GM19328 (cell line): Measurements from ENCODE around the gene SLC19A1.

Experiments used
- ATAC-seq: cut with Tn5 transposase; IDR thresholded peaks from one replicate; pipeline ENCODE4 v1.9.1; 2021; ENCODE audit warnings: mild to moderate bottlenecking, moderate library complexity; ENCODE audit not compliant: unreplicated experiment

The SLC19A1 gene

DNA sequence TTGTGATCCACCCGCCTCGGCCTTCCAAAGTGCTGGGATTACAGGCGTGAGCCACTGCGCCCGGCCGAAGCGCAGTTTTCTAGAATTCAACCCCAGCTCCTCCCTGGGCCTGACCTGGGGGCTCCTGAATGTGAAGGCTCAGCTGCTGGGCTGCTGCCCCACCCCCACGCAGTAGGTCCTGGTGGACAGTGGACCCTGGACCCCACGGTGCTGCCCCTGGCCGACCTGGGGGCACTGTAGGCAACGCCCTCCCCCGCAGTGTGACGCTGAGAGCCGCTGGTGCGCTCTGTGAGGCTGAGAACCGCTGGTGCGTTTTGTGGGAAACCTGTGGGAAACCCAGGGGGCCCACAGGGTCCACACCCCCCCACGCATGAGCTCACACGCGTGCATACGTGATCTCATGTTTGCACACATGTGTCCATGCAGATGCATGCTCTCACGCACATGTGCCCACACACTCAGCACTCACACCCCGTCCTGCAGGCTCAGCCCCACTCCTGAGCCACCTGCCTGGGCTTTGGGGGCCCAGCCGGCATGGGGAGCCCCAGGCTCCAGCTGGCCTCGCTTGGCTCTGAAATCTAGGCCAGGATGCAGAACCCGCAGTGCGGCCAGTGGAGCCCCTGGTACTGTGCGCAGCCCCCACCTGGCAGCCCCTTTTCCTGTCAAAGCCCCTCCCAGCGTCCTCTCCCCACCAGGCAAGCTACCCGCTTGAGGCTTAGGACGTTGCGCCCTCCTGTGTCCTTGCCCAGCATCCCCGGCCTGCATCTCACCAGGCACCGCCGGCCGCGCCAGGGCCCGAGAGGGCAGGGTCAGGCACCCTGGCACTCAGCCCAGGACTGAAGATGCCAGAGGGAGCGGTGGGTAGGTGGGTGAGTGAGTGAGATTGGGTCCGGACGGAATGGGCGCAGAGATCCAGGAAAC lies 69.5 kb downstream of the SLC19A1 start:
- ATAC-seq = no peak

DNA sequence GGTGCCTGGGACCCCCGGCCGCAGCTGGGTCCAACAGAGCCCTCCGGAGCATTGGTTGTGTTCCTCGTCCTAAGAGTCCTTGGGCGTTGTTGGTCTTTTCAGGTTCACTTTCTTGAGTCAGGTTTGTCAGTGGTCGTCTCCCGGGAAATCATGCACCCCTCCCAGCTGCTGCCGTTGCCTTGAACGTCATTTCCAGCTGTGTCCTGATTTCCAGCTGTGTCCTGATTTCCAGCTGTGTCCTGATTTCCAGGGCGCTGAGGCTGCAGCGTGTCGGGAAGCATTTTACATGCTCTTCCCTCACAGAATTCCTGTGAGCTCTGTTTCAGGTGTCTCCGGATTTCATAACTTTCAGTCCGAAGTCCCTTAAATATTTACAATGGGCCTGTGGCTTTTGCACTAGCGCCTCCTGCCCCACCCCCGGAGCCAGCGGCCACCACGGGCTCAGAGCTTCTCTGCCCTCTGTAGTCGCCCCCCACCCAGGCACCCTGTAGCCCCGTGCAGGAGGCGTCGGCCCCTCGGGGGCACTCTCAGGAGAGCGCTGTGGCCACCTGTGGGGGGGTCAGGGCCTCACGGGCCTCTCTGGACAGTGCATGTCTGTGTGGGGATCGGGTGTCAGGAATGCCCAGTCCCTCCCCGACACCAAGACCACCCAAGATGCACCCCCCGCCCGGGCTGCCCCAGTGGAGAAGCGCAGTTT lies 70.6 kb downstream of the SLC19A1 start:
- no peak for ATAC-seq

DNA sequence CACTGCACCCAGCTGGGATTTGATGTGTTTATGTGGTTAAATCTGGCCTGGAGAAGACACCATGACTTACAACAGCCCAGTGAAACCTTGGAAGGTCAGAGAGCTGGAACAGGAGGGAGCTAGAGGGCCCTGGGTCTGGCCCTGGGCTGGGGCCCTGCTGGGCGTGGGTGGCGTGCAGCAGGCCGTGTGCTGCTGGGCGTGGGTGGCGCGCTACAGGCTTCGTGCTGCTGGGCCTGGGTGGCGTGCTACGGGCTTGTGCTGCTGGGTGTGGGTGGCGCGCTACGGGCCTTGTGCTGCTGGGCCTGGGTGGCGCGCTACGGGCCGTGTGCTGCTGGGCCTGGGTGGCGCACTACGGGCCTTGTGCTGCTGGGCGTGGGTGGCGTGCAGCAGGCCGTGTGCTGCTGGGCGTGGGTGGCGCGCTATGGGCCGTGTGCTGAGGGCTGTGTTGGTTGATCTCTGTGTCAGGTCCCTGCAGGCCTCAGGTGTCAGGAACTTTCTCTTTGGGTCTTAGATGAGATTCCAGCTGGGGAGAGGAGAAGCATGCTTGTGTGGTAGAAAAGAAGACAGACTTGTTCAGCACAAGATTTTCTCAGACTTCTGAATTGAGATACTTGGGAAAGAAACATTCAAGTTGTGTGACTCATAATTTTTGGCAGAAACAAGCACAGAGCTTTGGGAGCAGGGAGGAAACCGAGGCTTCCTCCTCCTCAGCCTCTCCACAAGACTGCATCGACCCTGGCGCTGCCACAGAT lies 71.3 kb downstream of the SLC19A1 start:
- no peak for ATAC-seq

DNA sequence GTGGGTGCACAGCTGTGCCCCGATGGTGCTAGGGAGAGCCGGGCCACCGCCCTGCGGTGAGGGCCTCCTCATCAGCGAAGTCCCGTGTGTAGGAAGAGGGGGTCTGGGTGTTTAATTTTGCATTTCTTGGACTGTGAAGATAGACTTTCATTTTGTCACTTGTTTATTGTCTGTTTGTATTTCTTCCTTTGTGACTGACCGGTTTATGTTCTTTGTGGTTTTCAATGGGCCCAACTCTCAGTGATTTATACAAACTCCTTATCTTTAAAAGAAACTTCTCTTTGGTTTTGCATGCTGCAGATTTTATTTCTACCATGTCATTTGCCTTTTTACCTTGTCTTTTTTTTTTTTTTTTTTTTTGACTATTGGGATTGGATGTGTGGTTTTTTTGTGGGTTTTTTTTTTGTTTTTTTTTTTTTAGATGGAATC lies 72.1 kb downstream of the SLC19A1 start:
- no peak for ATAC-seq

DNA sequence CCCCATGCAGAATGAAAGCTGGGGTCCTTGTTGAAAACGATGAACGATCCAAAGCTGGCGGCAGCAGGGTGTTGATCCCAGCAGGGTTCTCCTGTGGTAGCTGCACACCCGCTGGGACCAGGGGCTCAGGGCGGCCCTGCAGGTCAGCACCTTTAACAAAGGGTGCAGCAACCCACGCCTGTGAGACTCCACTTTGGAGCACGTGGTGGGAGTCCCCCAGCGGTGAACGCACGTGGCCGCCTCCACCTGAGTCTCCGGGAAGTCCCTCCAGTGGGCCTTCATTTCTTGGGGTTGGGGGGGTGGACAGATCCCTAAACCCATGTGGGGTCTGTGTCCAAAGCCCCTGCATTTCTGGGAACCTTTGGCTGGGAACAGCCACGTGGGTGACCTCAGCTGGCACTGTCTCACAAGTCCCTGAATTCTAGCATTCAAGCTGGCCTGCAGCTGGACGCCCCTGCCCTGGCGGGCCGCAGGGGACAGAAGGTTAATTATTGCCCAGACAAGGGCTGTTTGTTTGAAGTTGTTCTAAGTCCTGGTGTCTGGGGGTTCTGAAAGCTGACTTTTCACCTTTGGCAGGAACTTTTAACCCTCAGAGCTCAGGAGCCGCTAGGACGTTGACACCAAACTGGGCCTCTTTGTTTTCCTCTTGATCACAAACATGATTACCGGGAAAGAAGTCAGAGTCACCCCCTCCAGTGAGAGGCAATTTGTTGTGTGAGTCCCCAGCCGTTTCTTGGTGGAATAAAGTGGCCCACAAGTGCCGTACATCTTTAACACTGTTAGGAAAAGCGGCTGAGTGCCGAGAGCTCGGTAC lies 72.8 kb downstream of the SLC19A1 start:
- no peak for ATAC-seq

DNA sequence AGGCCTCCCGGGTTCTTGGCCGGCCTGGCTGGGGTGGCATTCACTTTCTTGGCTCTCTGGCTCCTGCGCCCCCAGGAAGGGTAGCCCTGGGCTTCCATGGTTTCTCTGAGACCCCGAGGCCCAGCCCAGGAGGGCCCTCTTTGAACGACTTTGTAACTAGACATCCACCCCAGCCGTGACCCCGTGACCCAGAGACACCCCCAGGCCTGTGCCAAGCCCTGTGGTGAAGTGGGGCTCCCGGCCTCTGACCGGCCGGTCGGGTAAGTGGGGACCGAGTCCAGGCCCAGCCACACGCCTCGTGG lies 73.3 kb downstream of the SLC19A1 start:
- ATAC-seq = no peak

DNA sequence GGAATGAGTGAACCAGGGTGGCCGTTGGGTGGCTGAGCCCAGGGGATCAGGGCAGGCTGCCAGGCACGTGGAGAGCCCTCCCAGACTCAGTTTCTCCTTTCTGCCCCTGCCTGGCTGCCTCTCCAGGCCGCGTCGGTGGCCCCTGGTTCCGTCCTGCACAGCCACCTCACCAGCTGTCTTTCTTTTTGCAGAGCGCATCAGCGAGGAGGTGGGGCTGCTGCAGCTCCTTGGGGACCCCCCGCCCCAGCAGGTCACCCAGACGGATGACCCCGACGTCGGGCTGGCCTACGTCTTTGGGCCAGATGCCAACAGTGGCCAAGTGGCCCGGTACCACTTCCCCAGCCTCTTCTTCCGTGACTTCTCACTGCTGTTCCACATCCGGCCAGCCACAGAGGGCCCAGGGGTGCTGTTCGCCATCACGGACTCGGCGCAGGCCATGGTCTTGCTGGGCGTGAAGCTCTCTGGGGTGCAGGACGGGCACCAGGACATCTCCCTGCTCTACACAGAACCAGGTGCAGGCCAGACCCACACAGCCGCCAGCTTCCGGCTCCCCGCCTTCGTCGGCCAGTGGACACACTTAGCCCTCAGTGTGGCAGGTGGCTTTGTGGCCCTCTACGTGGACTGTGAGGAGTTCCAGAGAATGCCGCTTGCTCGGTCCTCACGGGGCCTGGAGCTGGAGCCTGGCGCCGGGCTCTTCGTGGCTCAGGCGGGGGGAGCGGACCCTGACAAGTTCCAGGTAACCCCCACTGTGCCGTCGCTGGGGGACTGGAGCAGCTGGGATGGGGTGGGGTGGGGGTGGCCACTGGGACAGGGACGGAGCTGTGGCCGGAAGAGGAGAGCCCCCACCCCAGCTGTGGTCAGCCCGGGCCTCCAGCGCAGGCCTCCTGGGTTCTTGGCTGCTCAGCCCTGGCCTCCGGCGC lies 73.9 kb downstream of the SLC19A1 start:
- ATAC-seq = no peak

DNA sequence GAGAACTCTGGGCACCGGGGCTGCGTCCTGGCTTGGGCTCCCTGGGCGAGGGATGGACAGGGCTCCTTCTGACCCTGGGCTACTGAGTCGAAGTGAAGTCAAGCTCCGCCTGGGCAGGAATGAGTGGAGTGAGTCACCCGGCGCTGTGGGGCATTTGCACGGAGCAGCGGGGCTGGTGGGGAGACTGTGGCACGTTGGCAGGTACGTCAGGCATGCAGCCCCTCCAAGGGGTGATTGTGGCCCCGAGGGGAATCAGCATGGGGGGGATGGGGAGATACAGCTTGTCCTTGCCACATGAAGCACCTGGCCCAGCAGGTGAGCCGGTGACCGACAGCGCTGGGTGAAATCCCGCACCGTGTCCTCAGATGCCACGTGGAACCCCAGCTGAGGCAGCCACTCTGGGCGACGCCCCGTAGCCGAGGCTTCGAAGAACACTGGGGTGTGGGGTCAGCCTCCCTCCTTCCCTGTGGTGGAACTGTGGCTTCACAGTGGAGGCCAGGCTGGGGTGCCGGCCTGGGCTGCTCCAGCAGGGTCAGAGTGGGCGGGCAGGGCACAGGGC lies 74.9 kb downstream of the SLC19A1 start:
- ATAC-seq = no peak

DNA sequence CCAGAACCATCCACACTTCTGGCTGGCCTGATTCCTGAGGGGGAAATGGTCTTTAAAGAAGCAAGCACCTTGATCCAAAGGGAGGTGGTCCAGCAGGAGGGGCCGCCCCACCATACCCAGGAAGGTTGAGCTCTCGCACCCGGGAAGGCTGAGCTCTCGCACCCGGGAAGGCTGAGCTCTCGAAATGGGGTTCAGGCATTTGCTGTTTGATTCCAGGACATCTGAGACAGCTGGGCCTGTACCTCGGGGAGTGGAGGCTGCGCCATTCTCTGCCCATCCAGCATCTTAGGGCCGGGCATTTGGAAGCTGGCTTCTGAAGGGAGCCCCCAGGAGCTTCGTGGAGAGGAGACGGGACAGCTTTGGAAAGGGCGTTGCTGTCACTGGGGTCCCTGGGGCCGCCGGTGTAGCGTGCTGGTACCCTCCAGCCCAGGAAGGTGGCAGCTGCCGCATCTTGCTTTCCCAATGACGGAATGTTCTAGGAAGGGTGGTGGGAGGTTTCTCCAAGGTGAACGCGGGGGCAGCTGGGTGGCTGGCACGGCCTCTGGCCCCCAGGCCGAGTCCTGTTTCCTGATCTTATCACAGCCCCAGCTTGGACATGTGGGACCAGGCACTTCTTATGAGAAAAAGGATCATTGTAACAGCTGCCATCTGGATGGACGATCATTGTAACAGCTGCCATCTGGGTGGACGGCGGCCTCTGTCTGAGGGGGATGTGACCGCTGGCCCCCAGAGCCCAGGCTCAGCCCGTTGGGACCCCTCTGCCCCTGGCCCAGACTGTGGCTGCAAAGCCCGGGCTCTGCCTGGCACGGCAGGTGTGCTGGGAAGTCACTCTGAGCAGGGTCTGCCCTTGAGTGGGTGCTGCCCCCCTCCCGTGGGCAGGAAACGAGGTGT lies 75.7 kb downstream of the SLC19A1 start:
- no peak for ATAC-seq

DNA sequence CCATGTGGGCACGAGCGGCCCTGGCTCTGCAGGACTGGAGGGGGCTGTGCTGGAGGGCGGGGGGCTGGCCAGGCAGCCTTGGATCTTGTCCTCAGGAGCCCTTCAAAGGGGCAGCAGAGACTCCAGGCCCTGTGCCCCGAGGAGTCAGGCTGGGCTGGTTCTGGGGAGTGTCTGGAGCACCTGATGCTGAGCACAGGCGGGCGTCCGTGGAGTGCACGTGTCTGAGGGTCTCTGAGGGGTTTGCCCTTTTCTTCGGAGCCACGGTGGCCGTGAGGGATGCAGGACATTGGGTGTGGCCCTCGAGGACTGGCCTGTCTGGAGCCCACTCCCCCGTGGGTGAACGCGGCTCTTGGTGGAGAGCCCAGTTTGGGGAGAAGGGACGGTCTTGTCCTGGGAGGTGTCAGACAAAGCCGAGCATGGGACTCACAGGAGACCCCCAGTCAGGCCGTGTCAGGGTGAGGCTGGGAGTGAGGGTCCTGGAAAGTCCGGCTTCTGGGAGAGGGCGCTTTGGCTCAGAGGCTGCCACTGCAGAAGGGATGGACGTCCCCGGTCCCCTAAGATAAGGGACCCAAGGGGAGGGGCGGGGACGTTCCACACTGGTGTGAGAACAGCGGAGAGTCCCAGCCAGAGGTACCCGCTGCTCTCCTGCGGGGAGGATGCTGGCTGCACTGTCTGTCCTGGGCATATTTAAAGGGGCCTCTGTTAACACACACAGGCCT lies 76.5 kb downstream of the SLC19A1 start:
- ATAC-seq = no peak

DNA sequence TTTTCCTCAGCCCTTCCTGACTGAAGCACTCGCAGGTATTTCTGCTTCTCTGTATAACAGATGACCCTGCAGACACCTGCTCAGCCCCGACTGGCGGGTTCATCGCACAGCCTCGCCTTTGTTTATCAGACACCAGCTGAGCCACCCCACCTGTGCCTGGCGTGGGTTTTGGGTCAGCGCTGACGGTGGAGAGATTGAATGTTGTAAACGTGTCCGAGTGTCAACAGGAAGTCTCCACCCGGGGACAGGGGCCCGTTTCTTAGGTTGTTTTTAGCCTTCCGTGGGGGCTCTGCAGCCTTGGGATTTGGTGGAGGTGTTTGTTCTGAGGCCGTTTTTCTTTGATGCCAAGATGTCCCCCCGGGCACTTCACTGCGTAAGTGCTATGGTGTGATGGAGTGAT lies 77.1 kb downstream of the SLC19A1 start:
- no peak for ATAC-seq

DNA sequence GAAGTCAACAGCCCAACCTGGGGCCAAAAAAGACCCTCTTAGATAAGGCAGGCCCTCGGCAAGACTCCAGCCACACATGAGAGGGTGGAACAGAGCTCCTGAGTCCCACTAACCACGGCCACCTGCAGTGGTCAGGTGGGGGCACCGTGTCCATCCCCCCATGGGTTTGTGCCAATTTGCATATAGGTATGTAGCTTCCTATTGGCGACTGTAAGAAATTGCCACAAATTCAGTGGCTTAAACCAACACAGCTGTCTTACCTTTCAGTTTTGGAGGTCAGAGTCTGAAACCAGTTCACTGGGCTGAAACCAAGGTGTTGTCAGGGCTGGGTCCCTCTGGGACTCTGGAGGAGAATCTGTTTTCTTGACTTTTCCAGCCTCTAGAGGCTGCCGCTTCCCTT lies 77.9 kb downstream of the SLC19A1 start:
- ATAC-seq = no peak

DNA sequence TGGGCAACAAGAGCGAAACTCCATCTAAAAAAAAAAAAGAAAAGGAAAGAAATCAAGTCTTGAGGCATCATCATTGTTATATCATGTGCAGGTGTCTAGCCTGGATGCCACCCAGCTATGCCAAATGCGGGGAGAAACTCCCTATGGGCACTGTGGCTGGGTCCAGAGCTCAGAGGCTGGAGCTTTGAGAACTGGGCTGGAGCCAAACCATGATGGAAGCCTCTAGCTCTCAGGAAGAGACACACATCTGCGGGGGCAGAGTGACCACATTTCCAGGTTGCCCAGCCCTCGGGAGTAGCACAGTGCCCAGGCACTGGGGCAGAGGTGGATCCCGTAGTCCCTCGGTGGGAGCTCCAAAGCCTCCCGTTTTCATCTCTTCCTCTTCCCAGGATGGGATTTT lies 78.4 kb downstream of the SLC19A1 start:
- ATAC-seq = no peak

DNA sequence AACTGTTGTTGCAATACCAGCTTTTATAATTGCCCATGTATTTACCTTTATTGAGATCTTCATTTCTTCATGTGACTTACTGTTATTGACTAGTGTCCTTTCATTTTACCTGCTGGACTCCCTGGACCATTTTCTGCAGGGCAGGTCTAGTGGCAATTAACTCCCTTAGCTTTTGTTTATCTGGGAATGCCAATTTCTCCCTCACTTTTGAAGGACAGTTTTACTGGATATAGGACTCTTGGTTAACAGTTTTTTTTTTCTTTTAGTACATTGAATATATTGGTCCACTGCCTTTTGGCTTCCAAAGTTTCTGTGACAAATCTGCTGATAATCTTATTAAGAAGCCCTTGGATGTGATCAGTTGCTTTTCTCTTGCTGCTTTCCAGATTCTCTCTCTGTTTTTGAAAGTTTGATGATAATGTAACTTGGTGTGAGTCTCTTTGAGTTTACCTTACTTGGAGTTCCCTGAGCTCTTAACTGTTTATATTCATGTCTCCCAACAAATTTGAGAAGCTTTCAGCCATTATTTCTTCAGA lies 80.4 kb downstream of the SLC19A1 start:
- ATAC-seq = no peak

DNA sequence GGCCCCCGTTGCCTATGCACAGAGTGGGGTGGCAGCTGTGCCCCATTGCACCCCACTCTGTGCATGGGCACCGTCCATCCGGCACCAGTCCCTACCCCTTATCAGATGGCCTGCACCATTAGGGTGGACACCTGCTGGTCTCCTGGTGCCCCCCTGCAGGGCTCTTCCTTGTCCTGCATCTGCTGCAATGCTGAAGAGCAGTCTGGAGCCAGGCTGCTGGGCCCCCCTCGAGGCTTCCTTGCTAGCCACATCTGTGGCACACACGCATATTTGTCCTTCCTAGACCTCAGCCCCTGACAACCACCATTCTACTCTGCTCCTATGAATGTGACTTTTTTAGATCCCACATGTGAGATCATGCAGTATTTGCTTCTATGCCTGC lies 80.9 kb downstream of the SLC19A1 start:
- ATAC-seq = no peak

DNA sequence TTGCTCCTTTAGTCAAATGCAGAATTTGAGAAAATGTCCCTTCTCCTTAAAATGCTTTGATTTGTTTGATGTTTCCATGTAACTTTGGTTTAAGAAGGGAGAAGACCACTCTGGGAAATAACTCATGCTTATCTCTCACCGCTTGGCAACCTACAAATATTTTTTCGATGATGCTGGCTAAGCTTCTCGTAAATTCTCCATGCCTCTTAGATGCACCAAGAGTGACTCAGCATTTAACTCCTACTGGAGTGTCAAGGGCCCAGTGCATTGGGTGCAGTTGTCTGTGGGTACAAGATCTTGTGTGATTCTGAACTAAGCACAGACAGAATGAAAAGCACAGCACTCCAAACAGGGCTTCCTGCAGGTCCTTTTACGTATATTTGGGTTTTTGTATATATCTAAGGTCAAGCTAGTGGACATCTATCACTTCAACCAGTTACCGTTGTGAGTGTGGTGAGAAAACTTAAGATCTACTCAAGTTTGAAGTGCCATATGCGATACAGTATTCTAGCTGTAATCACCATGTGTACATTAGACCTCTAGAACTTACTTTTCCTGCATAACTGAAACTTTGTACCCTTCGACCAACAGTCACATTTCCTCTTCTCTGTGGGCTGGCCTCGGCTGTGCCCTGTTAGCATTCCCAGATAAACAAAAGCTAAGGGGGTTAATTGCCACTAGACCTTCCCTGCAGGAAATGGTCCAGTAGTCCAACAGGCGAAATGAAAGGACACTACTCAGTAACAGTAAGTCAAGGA lies 81.5 kb downstream of the SLC19A1 start:
- no peak for ATAC-seq

DNA sequence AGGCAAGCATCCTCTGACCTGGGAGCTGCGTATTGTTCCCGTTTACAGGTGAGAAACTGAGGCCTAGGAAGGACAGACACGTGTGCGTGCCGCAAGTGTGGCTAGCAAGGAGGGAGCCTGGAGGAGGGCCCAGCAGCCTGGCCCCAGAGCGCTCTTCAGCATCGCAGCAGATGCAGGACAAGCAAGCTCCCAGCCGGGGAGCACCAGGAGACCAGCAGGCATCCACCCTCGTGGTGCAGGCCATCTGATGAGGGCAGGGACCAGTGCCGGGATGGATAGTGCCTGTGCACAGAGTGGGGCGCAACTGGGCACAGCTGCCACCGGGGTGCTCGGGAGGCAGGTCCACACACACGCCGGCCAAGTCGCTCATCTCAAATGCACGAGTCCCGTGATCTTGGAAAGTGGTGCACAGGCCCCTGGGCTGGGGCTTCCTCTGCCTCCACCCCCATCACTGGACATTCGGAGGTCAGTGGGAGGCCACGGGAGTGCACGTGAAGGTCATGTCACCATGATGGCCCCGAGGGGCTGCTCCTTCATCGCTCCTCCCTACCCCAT lies 82.2 kb downstream of the SLC19A1 start:
- ATAC-seq = no peak
